Natural killer cell (primary cell): ENCODE data around the gene GTPBP8. TPM values are rescaled to one million over a fixed set of nuclear protein-coding genes. Genes with fewer than 3 reads are reported as not detected.
"Not testable (repeated sequence)": the region's sequence is repeated elsewhere in the genome, so short reads cannot be mapped to it uniquely, and the experiment has no call there.

ENCODE experiments used
- ATAC-seq, 3 donors: fragments of 150-1000 bp in 2 of 3; fragments of 200-7000 bp in 1 of 3; cut with Tn5 transposase; 1 replicate in 1 of 3; 2 replicates in 2 of 3; pipeline ENCODE4 v1.10.0; 2021; ENCODE audit warnings: mild to moderate bottlenecking in 2 of 3, moderate library complexity in 2 of 3
- DNase-seq, 2 donors: peaks; one replicate each; pipeline versions ENCODE4 v3.0.0 to v3.0.0-alpha.2; 2013 to 2021; ENCODE audit warnings: mixed read lengths in 1 of 2
- H3K27ac ChIP-seq: one replicate; pipeline ENCODE4 v1.5.1; 2013; ENCODE audit warnings: mild to moderate bottlenecking, low read length
- H3K27me3 ChIP-seq: one replicate; pipeline ENCODE4 v1.6.1; 2013; ENCODE audit warnings: low read length; ENCODE audit not compliant: control insufficient read depth, insufficient read depth
- H3K36me3 ChIP-seq: one replicate; pipeline ENCODE4 v1.6.1; 2013; ENCODE audit warnings: low read length; ENCODE audit not compliant: control insufficient read depth, insufficient read depth
- H3K4me1 ChIP-seq: one replicate; pipeline ENCODE4 v1.6.1; 2013; ENCODE audit warnings: low read length; ENCODE audit not compliant: control insufficient read depth, insufficient read depth
- H3K4me3 ChIP-seq: one replicate; pipeline ENCODE4 v1.5.1; 2013; ENCODE audit warnings: low read length
- H3K9me3 ChIP-seq: one replicate; pipeline ENCODE4 v1.6.1; 2013; ENCODE audit warnings: low read length; ENCODE audit not compliant: control insufficient read depth, insufficient read depth
- H3K27ac Mint-ChIP-seq, 2 donors: one replicate each; pipeline ENCODE4 v1.8.0; 2022; ENCODE audit warnings: mild to moderate bottlenecking in 2 of 2, mixed read lengths in 2 of 2, moderate library complexity in 1 of 2
- H3K27me3 Mint-ChIP-seq, 2 donors: one replicate each; pipeline ENCODE4 v1.8.0; 2022; ENCODE audit warnings: low read depth in 2 of 2, mixed read lengths in 2 of 2
- H3K36me3 Mint-ChIP-seq: one replicate; pipeline ENCODE4 v1.8.0; 2022; ENCODE audit warnings: mixed read lengths
- H3K4me1 Mint-ChIP-seq, 2 donors: one replicate each; pipeline ENCODE4 v1.8.0; 2022; ENCODE audit warnings: mixed read lengths in 2 of 2
- H3K4me3 Mint-ChIP-seq: one replicate; pipeline ENCODE4 v1.8.0; 2022; ENCODE audit warnings: mild to moderate bottlenecking, moderate library complexity, mixed read lengths
- H3K9me3 Mint-ChIP-seq, 2 donors: one replicate each; pipeline ENCODE4 v1.8.0; 2022; ENCODE audit warnings: mixed read lengths in 2 of 2
- CTCF ChIP-seq: fragments of 200-600 bp; IDR thresholded peaks from one replicate; pipeline ENCODE4 v1.8.0; 2022; ENCODE audit warnings: antibody characterized with exemption
- WGBS: methylation state at CpG from one replicate; pipeline ENCODE4 v1.1.7; 2013; ENCODE audit warnings: missing lambda C conversion rate; ENCODE audit not compliant: insufficient coverage; 5-methylcytosine and 5-hydroxymethylcytosine counted together
- intact Hi-C: fragments of 100-400 bp; cut with micrococcal nuclease; formaldehyde crosslinking; loops from one replicate; pipeline ENCODE4 v1.14.2; 2022
- total RNA-seq, 4 donors: library from RNA; stranded (reverse); fragments of 120-200 nt in 1 of 4; gene quantifications; one replicate each; pipeline versions ENCODE4 v1.2.3 to v1.2.4, GENCODE V29; 2013 to 2022

Gene GTPBP8
- total RNA-seq, 3 donors from 2014 or later (not counting 1 experiment from before 2014, with no cell fraction given), result 16.6 to 28.6 (median 16.8) TPM

- H3K27me3 ChIP-seq, result no peaks in the 10 kb centered on the region
- H3K4me1 ChIP-seq, result no peaks in the 10 kb centered on the region
- Mint-ChIP-seq H3K27ac (no peak overlapping the region), H3K27me3 (no peaks in the 10 kb centered on the region), H3K9me3 (no peaks in the 10 kb centered on the region), H3K4me3 (no peak overlapping the region), H3K4me1 (peaks cover 0 to 3% of the 10 kb centered on the region in 2 donors), H3K36me3 (no peaks in the 10 kb centered on the region)
- H3K27ac ChIP-seq, result no peak overlapping the region
- DNase-seq, result no peak
- TF ChIP-seq CTCF, result no peak
- no peak overlapping the region for H3K4me3 ChIP-seq
- WGBS, result 54% methylated on average over 3 of the region's 4 CpGs
- peaks cover 3% of the 10 kb centered on the region for H3K9me3 ChIP-seq
- no peaks in the 10 kb centered on the region for H3K36me3 ChIP-seq
- intact Hi-C loops, result no loop called here
- ATAC-seq, result no peak
Measured at GRCh38 chr3:113040231-113040630, 49.4 kb downstream of the GTPBP8 start.

- no peak for ATAC-seq
- Histone ChIP-seq H3K9me3 (peaks cover 3% of the 10 kb centered on the region), H3K27me3 (no peaks in the 10 kb centered on the region), H3K4me3 (no peak overlapping the region), H3K36me3 (no peaks in the 10 kb centered on the region), H3K27ac (no peak overlapping the region), H3K4me1 (no peaks in the 10 kb centered on the region)
- H3K27me3 Mint-ChIP-seq, result no peaks in the 10 kb centered on the region
- no peaks in the 10 kb centered on the region for H3K36me3 Mint-ChIP-seq
- H3K9me3 Mint-ChIP-seq, result no peaks in the 10 kb centered on the region
- intact Hi-C loops, result no loop called here
- 73% methylated on average over 2 of the region's 2 CpGs for WGBS
- TF ChIP-seq CTCF, result no peak
- no peak overlapping the region for H3K27ac Mint-ChIP-seq
- peaks cover 0 to 5% of the 10 kb centered on the region in 2 donors for H3K4me1 Mint-ChIP-seq
- DNase-seq, result no peak
- H3K4me3 Mint-ChIP-seq, result no peak overlapping the region
Measured at GRCh38 chr3:113043686-113044085, 52.9 kb downstream of the GTPBP8 start.

GRCh38 chr3:113046186-113046965, 55.6 kb downstream of the GTPBP8 start:
- DNase-seq, H3K4me1 Mint-ChIP-seq, H3K36me3 ChIP-seq, H3K36me3 Mint-ChIP-seq, H3K27me3 ChIP-seq, H3K4me1 ChIP-seq, H3K9me3 Mint-ChIP-seq, H3K9me3 ChIP-seq, intact Hi-C loops, H3K4me3 Mint-ChIP-seq, H3K4me3 ChIP-seq, H3K27me3 Mint-ChIP-seq, H3K27ac ChIP-seq, H3K27ac Mint-ChIP-seq, ATAC-seq: not testable (repeated sequence)
- WGBS, result 92% methylated on average over 43 of the region's 55 CpGs

GRCh38 chr3:113051302-113051711, 60.5 kb downstream of the GTPBP8 start:
- H3K4me1 Mint-ChIP-seq, result peaks cover 0 to 4% of the 10 kb centered on the region in 2 donors
- intact Hi-C loops, result loop anchor here (1.0 kb wide), 2 partner anchors 237 to 527 kb away; no protein-coding TSS in a partner anchor
- peaks cover 6% of the 10 kb centered on the region for H3K4me1 ChIP-seq

More at GRCh38 chr3:113051302-113051711, 60.5 kb downstream of the GTPBP8 start:
- peak; percentile 89 for TF ChIP-seq CTCF
- no peaks in the 10 kb centered on the region for H3K36me3 ChIP-seq
- Mint-ChIP-seq H3K36me3 (no peaks in the 10 kb centered on the region), H3K4me3 (no peak overlapping the region), H3K9me3 (no peaks in the 10 kb centered on the region), H3K27ac (no peak overlapping the region), H3K27me3 (no peaks in the 10 kb centered on the region)
- H3K9me3 ChIP-seq, result no peaks in the 10 kb centered on the region
- H3K27ac ChIP-seq, result no peak overlapping the region
- peak; percentile 99 to 100 (median 100) for ATAC-seq
- 10% methylated on average over 12 of the region's 12 CpGs for WGBS
- no peaks in the 10 kb centered on the region for H3K27me3 ChIP-seq
- H3K4me3 ChIP-seq, result no peak overlapping the region
- DNase-seq, result peak; percentile 81 to 88

Other genes with a start within 250 kb of the GTPBP8 start
- gene CD200R1L, start 144.1 kb upstream of the GTPBP8 start, total RNA-seq, result 1 to 10 TPM in 1 of 3 donors, not detected in 2; 1.3 TPM
- gene CD200R1, start 15.9 kb upstream of the GTPBP8 start, total RNA-seq, result 10 to 100 TPM in 1 of 3 donors, 1 to 10 TPM in 1, under 1 TPM in 1; 0.38 to 25.8 (median 1.7) TPM
- gene BOC, start 220.6 kb downstream of the GTPBP8 start, total RNA-seq, result under 1 TPM in 1 of 3 donors, not detected in 2; 0.10 TPM